ENCODE data around the gene RAB3GAP2.
"Not testable (repeated sequence)": the region's sequence is repeated elsewhere in the genome, so short reads cannot be mapped to it uniquely, and the experiment has no call there.

The RAB3GAP2 gene

DNA sequence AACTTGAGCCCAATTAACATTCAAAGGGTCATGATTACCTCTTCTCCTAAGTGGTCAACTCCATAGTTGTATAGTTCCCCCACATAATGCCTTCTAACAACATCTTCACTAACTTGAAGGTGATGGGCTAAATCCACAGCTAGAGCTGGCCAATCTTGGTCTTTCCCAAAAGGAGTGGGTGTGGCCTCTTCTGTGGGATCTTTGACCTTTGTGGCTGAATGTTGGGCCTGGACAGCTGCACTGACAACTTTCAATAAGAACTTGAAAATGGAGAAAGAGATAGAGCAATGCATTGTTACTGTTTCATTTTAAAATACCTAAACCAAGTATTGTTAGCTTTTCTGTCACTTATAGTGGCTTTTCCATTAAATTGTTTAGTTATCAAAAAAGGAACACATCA lies 119.1 kb downstream of the RAB3GAP2 start:
- FAIRE-seq (no peak), DNase-seq (ENCODE audit: insufficient read length, low spot score) (no peak)

DNA sequence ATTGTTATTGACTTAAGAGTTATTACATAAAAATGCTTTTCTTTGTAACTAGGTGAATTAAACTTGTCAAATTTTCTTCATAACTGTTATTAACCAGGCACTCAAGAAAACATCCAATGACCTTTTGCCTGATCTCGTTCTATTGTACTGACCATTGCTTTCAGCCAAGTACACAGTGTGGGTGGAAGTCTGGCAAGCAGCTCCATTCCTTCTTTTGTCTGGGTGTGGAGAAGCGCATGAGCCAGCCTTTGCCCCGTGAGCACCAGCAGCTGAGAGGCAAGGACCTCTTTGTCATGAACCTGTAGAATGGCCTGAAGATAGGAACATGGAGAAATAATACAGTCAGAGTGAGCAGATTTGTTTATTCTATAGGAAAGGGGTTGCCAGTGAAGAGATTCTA lies 120.8 kb downstream of the RAB3GAP2 start:
- no peak for DNase-seq (ENCODE audit: insufficient read length, low spot score)
- no peak for FAIRE-seq

DNA sequence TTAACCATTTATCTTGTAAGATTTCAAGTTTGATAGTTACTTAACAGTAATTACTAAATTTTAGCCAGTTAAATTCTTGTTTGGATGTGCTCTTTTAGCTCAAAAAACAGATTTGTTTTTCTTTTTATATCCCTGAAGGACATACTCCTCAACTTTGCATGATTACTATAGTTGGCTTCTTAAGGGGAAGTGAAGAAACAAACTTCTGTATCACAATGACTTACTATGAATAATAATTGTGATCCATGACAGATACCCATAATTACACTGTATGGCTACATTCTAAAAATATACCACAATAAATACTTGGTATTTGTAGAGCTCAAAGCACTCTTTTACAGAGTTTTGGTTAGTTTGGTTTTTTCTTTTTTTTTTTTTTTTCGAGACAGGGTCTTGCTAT lies 122.5 kb downstream of the RAB3GAP2 start:
- FAIRE-seq, result no peak
- DNase-seq (ENCODE audit: insufficient read length, low spot score), result no peak

DNA sequence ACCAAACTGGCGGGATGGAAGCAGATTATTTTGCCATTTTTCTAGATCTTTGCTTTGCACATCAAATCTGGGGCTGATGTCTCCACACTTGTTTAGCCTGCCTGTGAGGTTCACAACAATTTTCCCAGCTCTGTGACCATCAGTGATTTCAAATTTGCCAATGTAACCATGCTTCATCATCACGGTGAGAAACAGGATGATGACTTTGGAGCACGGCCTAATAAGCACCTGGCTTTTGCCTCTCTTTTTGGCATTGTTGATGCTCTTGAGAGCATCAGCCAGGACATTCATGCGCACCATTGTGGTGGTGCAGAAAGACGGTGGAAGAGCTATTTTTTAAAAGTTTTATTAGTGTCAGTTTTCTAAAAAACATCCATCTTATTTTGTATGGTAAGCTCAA lies 128.2 kb downstream of the RAB3GAP2 start:
- FAIRE-seq (no peak), DNase-seq (ENCODE audit: insufficient read length, low spot score) (no peak)

DNA sequence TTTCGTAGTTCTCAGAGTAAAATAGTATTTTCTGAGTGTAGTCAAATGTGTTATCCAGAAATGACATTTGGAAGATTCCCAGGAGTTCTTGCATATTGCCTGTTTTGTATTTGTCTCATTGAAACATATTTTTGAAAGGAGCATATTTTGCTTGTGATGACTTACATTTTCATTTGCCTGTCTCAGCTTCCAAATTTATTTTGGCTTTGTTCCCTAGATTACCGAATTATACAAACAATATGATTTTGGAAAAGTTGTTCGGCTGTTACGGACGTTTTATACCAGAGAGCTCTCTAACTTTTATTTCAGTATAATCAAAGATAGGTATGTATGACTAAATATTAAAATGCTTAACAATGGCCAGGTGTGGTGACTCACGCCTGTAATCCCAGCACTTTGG lies 132.3 kb downstream of the RAB3GAP2 start:
- DNase-seq (ENCODE audit: insufficient read length, low spot score), result no peak
- FAIRE-seq, result no peak

DNA sequence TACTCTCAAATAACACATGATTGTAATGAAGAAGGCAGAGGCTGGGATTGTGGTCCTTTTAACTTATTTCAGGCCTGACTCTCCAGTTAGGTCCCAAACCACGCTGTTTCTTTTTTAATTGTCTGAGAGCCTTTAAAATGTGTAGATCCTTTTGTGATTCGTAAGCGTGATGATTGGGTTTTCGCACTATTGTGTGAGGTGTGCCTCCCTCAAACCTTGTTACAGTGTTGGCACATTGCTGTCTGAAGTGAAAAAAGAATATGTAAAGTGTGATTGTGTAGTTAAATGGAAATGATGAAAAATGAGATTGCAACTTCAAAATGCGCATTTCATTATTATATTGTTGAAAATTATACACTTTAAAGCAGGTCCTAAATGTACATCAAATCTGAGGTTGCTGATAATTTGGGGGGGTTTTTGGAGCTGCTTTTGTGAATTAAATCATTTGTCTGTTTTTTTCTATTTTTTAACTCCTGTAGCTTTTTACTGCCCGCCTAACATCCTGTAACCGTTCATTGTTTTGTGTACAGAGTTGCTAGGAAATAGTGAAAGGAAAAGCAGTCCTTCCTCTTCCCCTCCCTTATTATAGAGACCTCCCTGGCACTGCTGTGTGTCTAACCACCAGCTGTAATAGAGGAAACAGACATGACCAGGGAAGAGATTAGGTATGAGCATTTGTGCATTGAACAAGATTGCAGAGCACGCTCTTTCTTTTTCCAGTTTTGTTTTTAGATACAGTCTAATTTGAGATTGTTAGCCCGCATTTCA lies 135.1 kb downstream of the RAB3GAP2 start:
- FAIRE-seq, result no peak

DNA sequence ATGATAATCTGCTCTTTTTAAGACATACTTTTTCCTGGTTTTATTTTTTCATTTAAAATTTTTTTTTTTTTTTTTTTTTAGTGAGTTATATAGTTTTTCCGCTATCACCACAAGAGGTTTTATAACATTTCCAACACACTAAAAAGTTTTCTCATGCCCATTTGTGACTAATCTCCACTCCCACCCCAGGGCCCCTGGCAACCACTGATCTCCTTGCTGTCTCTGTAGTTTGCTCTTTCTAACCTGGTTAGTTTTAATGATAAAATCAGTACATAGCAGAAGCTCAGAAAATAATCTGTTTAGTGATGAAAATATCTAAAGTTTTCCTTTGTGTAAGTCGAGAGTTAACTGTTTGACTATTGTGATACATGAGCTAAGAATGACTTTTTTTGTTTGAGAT lies 136.5 kb downstream of the RAB3GAP2 start:
- FAIRE-seq, result no peak

More for the DNA sequence above, 135.1 kb downstream of the RAB3GAP2 start:
- no peak for DNase-seq (ENCODE audit: insufficient read length, low spot score)

DNA sequence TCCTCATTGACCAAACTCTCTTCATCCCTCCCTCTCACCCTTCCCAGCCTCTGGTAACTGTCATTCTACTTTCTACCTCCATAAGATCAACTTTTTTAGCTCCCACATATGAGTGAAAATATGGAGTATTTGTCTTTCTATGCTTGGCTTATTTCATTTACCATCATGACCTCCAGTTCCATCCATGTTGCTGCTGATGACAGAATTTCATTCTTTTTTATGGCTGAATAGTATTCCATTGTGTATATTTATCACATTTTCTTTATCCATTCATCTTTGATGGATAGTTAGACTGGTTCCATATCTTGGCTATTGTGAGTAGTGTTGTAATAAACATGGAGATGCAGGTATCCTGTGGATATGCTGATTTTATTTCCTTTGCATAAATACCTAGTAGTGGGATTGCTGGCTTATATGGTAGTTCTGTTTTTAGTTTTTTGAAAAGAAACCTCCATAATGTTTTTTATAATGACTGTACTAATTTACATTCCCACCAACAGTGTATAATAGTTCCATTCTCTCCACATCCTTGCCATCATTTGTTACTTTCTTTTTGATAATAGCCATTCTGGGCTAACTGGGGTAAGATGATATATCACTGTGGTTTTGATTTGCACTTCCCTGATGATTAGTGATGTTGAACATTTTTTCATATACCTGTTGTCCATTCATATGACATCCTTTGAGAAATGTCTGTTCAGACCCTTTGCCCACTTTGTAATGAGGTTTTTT lies 142.6 kb downstream of the RAB3GAP2 start:
- FAIRE-seq, result no peak
- DNase-seq (ENCODE audit: insufficient read length, low spot score), result no peak

More for the DNA sequence above, 136.5 kb downstream of the RAB3GAP2 start:
- no peak for DNase-seq (ENCODE audit: insufficient read length, low spot score)

DNA sequence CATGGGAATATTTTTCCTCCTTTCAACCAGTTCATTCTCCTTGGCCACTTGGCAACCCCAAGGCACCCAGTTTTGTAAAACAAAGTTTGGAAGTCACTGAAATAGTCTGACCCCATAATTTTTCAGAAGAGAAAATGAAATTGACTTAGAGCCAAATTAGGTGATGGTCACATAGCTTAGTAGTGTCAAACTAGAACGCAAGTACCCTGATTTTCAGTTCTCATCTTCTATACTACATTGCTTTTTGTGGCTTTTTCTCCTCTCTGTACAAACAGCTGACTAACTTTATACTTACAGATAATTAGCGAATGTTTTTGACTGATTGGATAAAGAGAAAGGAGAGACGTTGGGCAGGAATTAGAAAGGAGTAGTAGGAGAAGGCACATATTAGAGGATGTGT lies 145.2 kb downstream of the RAB3GAP2 start:
- FAIRE-seq, result no peak
- no peak for DNase-seq (ENCODE audit: insufficient read length, low spot score)

DNA sequence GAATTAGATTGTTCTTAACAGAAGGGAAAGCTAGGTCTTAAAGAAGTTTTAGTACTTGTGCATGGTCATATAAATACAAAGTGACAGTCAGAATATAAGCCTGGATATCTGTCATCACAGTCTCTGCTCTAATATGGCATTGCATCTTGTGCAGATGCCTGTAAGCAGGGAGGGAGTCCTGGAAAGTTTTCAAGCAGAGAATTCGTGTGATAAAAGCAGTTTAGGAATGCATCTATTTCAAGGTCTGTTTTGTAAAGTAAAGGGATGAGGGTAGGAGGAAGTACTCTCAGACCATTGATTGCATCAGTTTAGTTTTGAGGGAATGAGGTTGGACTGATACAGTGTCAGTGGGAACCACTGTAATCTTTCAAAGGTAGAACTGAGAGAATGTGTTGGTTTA lies 147.7 kb downstream of the RAB3GAP2 start:
- DNase-seq (ENCODE audit: insufficient read length, low spot score) (no peak), FAIRE-seq (no peak)

DNA sequence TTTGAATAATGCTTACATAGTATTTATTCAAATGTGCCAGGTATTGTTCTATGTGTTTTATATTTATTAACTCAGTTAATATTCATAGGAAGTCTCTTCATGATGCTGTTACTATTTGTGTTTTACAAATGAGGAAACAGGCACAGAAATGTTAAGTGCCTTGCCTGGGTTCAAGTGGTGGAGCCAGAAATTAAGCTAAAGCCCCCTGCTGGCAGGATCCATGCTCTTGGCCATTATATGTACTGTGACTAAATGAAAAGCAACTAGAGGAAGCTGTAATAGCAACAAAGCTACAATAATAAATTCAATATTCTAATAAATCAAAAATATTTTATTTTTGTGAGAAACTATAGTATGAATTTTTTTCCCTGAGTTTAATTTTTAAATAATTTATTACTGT lies 148.4 kb downstream of the RAB3GAP2 start:
- FAIRE-seq (no peak), DNase-seq (ENCODE audit: insufficient read length, low spot score) (no peak)

DNA sequence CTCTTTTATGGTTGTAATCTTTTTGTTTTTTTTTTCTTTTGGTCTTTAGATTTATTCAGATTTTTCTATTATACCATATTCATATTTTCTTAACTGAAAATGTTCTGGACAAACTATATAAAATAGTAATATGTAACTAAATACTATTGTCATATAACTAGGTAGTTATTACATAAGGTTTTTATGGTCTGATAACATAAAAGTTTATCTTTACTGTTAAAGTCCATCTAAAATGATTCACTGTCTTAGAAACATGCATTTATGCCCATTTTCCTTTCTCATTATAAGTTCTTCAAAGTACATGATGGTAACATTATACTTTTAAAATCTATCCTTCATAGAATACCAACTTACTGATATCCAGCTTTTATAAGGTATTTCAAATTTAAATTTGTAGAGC lies 149.2 kb downstream of the RAB3GAP2 start:
- DNase-seq (ENCODE audit: insufficient read length, low spot score) (no peak), FAIRE-seq (no peak)

DNA sequence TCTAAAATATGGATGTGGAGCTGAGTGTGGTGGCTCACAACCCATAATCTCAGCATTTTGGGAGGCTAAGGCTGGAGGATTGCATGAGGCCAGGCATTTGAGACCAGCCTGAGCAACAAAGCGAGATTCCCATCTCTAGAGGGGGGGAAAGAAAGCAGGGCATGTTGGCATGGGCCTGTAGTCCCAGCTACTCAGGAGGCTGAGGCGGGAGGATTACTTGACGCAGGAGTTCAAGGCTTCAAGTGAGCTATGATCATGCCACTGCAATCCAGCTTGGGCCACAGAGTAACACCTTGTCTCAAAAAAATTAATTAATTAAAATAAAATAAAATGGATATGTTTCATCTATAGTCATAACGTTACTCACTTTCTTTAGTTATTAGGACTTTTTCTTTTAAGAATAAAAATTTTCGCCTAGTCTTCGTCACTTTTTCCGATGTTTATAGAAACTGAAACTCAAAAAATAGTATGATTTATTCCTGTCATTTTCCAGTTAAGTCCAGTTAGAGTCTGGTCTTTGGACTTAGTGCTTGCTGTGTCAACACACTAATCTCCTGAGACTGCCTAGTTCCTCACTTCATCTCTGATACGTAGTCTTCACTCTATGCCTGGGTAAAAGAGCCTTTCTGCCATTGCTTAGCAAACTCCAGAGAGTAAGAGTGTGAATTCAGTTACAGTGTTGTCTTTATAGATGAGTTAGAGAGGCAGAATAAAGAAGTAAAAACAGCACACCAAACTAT lies 150.3 kb downstream of the RAB3GAP2 start:
- no peak for DNase-seq (ENCODE audit: insufficient read length, low spot score)
- FAIRE-seq, result no peak

DNA sequence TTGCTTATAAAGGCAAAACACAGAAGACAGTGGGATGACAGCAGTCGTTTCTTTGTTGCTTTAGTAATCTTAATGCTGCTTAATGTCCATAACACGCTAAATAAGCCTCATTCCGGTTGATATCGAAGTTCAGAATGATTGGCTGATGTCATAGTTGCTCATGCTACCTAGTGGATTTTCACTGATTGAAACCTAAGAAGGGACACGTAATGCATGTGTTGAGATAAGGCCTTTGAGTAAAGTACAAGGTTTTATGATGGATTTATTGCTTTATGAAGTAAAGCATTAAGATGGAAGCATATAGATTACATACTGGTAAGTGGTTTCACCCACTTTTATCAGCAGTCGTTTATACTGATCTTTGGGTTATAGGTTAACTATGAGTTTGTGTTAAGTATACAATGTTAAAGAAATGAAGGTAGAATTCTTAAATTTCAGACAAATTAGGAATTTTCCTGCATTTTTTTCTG lies 153.2 kb downstream of the RAB3GAP2 start:
- DNase-seq (ENCODE audit: insufficient read length, low spot score), result peak; percentile 9
- no peak for FAIRE-seq

DNA sequence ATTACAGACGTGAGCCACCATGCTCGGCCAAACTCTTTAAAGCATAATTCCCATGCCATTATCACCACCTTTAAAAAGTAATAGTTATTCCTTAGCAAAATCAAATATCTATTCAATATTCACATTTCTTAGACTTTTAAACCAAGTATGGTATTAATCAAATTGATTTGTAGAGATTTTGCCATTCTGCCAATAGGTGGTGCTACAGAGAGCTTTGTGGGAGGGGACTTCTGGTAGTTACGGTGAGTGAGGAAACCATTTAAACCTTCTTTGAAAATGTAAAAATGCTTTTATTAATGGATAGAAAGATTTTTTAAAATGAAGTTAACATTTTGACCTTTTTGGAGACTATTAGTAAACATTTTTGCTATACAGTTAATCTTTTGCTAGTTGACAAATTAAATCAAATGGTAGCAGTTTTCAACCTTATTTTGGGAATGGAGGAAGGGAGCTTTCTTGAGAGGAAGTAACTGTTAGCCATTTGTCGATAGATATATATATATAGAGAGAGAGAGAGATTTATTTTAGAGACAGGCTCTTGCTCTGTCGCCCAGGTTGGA lies 159.0 kb downstream of the RAB3GAP2 start:
- FAIRE-seq, result no peak
- peak; percentile 25 for DNase-seq (ENCODE audit: insufficient read length, low spot score)

DNA sequence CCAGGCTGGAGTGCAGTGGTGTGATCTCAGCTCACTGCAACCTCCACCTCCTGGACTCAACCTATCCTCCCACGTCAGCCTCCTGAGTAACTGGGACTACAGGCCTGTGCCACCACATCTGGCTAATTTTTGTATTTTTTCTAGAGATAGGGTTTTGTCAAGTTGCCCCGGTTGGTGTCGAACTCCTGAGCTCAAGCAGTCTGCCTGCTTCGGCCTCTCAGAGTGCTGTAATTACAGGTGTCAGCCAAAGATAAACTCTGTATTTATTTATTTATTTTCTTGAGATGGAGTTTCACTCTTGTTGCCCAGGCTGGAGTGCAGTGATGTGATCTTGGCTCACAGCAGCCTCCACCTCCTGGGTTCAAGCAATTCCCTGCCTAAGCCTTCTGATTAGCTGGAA lies 159.7 kb downstream of the RAB3GAP2 start:
- FAIRE-seq; DNase-seq (ENCODE audit: insufficient read length, low spot score): not testable (repeated sequence)

DNA sequence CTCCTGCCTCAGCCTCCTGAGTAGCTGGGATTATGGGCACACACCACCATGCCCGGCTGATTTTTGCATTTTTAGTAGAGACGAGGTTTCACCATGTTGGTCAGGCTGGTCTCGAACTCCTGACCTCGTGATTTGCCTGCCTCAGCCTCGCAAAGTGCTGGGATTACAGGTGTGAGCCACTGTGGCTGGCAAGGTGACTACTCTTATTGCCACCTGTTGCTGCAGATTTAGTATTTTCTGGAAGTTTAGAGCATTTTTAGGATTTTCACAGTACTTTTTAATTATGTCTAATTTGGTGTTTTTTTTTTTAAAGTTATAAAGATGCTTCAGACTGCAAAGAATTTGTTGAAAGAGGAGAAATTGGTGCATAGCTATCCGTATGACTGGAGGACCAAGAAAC lies 161.8 kb downstream of the RAB3GAP2 start:
- FAIRE-seq, result not testable (repeated sequence)

DNA sequence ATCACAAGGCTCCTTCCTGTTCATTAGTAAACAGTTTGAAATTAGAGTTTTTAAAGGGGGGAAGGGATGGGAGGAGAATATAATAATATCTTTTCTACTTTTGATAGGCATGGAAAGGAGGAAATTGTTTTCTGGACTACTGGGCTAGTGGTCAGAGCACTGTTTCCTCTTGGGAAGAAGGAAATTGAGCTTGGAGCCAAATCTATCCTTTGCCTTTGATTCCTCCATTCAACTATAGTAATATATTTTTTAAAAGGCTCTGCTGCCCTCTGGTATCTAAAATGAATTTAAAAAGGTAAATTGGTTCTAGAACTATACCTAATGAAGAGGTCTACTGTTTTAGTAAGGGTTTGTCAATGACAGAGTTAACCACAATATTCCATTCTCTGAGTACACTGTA lies 172.4 kb downstream of the RAB3GAP2 start:
- DNase-seq (ENCODE audit: insufficient read length, low spot score), result no peak
- no peak for FAIRE-seq

More for the DNA sequence above, 161.8 kb downstream of the RAB3GAP2 start:
- DNase-seq (ENCODE audit: insufficient read length, low spot score), result not testable (repeated sequence)

Measured in HTR-8/SVneo (cell line).